Measurements from ENCODE around the gene MGRN1. TPM values are rescaled to one million over a fixed set of nuclear protein-coding genes. Genes with fewer than 3 reads are reported as not detected.

MGRN1 gene
- total RNA-seq, 2 donors from 2014 or later: 35.6 to 47.4 TPM

DNA sequence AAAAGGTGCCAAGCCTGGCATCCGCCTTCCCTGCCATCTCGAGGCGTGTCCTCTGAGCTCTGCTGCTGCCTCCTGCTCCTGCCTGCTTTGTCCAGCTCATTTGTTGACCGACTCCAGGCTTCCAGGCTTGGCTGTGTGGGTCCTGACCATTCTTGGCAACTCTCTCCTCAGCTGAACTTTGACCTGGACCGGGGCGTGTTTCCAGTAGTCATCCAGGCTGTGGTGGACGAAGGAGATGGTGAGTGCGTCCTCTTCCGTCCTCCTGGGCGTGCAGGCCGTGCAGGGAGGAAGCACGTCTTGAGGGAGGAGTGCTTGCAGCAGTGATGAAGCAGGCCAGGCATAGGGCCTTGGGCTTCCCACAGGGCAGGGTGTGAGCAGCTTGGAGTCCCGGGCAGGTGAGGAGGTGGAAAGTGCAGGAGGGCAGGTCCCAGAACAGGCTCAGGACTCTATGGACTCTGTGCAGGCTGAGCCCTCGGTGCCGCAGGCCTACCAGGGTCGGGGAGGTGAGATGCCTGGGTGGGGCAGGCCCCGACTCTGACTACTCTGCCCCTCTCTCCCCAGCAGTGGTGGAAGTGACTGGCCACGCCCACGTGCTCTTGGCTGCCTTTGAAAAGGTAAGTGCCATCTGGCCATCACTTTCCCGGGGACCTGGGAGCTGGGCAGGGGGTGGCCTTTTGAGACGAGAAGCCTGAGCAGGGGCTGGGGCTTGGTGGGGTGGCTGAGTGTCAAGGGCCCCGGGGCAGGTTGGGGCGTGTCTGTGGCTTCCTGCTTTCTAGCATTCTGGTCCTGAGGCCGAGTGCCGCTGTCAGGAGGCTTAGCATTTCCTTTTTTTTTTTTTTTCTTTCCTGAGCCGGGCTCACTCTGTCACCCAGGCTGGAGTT lies 40.2 kb downstream of the MGRN1 start:
- H3K9me3 ChIP-seq: no peaks in the 10 kb centered on the region
- no peak overlapping the region for H3K4me3 ChIP-seq
- TF ChIP-seq, protein P1, sequence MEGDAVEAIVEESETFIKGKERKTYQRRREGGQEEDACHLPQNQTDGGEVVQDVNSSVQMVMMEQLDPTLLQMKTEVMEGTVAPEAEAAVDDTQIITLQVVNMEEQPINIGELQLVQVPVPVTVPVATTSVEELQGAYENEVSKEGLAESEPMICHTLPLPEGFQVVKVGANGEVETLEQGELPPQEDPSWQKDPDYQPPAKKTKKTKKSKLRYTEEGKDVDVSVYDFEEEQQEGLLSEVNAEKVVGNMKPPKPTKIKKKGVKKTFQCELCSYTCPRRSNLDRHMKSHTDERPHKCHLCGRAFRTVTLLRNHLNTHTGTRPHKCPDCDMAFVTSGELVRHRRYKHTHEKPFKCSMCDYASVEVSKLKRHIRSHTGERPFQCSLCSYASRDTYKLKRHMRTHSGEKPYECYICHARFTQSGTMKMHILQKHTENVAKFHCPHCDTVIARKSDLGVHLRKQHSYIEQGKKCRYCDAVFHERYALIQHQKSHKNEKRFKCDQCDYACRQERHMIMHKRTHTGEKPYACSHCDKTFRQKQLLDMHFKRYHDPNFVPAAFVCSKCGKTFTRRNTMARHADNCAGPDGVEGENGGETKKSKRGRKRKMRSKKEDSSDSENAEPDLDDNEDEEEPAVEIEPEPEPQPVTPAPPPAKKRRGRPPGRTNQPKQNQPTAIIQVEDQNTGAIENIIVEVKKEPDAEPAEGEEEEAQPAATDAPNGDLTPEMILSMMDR (IDR thresholded peaks at IDR 0.05): no peak
- H3K27me3 ChIP-seq: no peaks in the 10 kb centered on the region
- H3K36me3 ChIP-seq: peaks cover 48% of the 10 kb centered on the region
- no peak for DNase-seq (ENCODE audit: low spot score)
- peaks cover 0 to 23% of the 10 kb centered on the region in 2 donors for H3K4me1 ChIP-seq
- H3K27ac ChIP-seq: no peak overlapping the region

DNA sequence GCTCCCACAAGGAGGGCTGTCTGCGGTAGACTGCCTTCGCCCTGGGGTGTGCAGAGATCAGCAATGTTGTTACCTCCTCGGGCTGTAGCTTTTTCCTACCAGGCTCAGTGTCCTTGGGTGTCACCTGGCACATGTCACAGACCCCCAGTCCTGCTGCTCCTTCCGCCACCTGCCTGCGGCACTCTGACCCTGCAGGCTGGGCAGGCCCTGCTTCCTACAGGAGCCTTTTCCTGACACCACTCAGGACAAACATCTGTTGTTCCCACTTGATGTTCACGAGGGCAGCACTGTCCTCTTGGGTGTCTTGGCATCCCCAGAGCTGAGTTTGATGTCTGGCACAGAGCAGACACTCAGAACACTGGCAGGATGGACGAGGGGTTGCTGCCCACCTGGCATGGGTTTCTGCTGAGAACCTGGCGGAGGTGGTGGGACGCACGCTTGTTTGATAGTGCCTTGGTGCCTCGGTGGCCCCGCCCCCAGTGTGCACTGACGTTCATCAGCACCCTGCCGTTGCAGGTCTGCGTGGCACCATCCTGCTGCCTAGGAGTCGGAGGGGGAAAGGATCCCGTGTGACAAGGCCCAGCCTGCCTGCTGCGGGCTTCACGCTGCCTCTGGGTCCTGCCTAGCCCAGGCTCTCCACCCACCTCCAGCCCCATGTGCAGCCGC lies 42.0 kb downstream of the MGRN1 start:
- H3K9me3 ChIP-seq: no peaks in the 10 kb centered on the region
- no peaks in the 10 kb centered on the region for H3K27me3 ChIP-seq
- no peak overlapping the region for H3K4me3 ChIP-seq
- peaks cover 0 to 12% of the 10 kb centered on the region in 2 donors for H3K4me1 ChIP-seq
- peaks cover 66% of the 10 kb centered on the region for H3K36me3 ChIP-seq
- no peak for DNase-seq (ENCODE audit: low spot score)
- TF ChIP-seq, protein P1 (IDR thresholded peaks at IDR 0.05): no peak
- H3K27ac ChIP-seq: no peak overlapping the region

DNA sequence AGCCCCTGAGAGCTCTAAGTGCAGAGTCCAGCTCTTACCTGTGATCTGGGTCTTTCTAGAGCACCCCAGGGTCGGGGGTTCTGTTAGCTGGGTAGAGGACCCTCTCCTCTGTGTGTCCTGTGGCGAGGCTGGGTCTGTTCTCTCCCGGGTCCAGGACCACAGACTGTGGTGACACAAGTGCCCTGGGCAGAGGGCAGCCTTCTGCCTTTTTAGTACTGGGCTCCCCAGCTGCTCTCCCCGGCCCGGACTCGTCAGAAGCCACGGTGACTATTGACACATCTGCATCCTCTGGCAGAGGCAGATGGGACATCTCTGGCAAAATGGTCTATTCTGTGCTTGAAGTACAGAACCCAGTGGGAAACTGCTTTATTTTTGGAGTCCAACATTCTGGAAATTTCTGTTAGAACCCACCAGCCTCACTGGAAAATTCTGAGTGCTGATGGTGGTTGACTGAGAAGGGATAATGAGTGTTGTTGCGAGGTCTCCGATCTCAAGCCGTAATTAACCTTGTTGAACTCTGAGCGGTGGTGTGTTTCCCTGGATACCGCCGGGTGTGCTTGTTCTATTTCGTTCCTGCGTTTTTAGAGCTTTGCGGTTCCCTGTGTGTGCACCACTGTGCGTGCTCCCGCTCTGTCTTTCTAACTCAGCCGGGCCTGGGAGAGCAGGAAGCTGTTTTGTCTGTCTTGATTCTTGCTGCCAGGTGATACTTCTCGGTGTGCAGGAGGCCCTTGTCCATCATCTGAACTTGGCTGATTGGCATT lies 42.8 kb downstream of the MGRN1 start:
- no peak for DNase-seq (ENCODE audit: low spot score)
- H3K36me3 ChIP-seq: peaks cover 68% of the 10 kb centered on the region
- H3K4me3 ChIP-seq: no peak overlapping the region
- no peak overlapping the region for H3K27ac ChIP-seq
- TF ChIP-seq, protein P1 (IDR thresholded peaks at IDR 0.05): no peak
- no peaks in the 10 kb centered on the region for H3K27me3 ChIP-seq
- no peaks in the 10 kb centered on the region for H3K9me3 ChIP-seq
- H3K4me1 ChIP-seq: peaks cover 0 to 12% of the 10 kb centered on the region in 2 donors

DNA sequence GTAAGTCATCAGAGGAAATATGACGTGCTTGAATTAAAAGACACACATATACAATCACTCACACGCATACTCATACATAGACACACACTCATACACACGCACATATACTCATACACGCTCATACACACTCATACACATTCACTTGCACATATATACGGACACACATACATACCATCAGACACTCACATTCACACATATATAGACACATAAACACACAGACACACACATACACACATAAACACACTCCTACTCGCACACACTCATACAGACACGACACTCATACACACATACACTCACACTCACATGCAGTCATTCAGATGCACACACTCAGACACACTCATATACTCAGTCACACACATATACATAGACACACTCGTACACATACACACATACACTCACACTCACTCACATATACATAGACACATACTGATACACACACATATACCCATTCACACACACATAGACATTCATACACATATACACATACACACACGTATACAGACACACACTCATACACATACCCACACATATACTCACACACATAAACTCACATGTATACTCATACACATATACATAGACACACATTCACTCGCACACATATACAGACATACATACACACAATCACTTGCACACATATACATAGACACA lies 43.8 kb downstream of the MGRN1 start:
- H3K27me3 ChIP-seq: no peaks in the 10 kb centered on the region
- TF ChIP-seq, protein P1 (IDR thresholded peaks at IDR 0.05): no peak
- H3K27ac ChIP-seq: no peak overlapping the region
- no peak for DNase-seq (ENCODE audit: low spot score)
- H3K4me3 ChIP-seq: no peak overlapping the region
- no peaks in the 10 kb centered on the region for H3K9me3 ChIP-seq
- peaks cover 0 to 12% of the 10 kb centered on the region in 2 donors for H3K4me1 ChIP-seq
- H3K36me3 ChIP-seq: peaks cover 73% of the 10 kb centered on the region

DNA sequence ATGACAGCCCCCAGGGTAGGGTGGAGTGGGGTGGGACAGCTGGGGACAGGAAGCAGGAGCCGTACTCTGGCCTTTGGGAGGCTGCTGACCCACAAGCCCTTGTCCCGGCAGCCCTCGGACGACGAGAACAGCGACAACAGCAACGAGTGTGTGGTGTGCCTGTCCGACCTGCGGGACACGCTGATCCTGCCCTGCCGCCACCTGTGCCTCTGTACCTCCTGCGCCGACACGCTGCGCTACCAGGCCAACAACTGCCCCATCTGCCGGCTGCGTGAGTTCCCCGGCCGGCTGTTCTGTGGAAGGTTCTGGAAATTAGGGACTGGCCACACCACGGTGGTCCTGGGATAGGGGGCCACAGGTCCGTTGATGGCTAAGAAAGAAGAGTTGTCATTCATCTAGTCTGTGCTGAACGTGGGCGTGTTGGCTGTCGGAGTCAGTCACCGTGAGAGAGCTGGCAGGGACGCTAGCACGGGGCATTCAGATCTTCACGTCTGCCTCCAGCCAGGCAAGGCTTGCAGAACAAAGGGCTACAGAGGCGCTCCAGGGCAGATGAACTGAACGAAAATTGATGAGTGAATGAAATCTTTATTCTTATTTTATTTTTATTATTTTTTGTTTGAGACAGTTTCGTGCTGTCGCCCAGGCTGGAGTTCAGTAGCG lies 48.9 kb downstream of the MGRN1 start:
- Histone ChIP-seq H3K9me3 (no peaks in the 10 kb centered on the region), H3K36me3 (peaks cover 52% of the 10 kb centered on the region), H3K27ac (no peak overlapping the region), H3K4me3 (no peak overlapping the region), H3K27me3 (no peaks in the 10 kb centered on the region), H3K4me1 (peaks cover 0 to 19% of the 10 kb centered on the region in 2 donors)
- no peak for DNase-seq (ENCODE audit: low spot score)
- TF ChIP-seq, protein P1 (IDR thresholded peaks at IDR 0.05): no peak

Data from right atrium auricular region (tissue), 2 donors.